GM18517 (cell line): Measurements from ENCODE around the gene MYO1F.
"Not testable (repeated sequence)": the region's sequence is repeated elsewhere in the genome, so short reads cannot be mapped to it uniquely, and the experiment has no call there.

Source experiments
- ATAC-seq: cut with Tn5 transposase; IDR thresholded peaks from one replicate; pipeline ENCODE4 v1.9.1; 2021; ENCODE audit warnings: mild to moderate bottlenecking, moderate library complexity; ENCODE audit not compliant: unreplicated experiment

Gene MYO1F

DNA sequence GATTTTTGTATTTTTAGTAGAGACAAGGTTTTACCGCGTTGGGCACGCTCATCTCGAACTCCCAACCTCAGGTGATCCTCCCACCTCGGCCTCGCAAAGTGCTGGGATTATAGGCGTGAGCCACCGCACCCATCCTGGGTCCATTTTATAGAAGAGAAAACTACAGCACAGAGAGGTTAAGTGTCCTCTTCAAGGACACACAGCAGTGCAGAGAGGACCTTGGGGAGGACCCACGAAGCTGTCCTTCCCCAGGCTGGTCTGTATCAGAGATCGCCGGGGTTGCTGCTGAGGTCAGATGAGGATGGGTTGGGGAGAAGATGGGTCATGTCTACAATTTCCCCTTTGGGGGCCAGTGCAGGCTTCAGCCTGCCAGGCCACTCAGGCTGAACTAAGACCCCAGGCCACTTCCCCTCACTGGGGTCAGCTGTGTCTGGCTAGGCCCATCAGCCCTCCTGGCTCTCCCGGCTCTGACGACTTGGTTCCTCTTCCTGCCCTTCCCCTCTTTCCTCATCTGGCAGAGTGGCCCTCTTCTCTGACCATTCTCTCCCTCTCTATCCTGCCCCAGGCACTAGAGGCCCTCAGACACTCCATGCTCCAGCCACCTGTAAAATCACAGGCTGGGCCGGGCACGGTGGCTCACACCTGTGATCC is 9.6 kb downstream of the MYO1F start:
- no peak for ATAC-seq

DNA sequence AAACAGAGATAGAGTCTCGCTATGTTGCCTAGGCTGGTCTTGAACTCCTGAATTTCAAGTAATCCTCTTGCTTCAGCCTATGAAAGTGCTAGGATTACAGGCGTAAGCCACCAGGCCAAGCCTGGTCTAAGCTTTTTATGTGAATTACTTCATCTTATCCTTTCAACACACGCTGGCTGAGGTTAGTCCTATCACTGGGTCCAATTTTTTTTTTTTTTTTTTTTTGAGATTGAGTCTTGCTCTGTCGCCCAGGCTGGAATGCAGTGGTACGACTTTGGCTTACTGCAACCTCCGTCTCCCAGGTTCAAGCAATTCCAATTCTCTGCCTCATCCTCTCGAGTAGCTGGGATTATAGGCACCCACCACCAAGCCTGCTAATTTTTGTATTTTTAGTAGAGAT is 10.4 kb downstream of the MYO1F start:
- no peak for ATAC-seq

DNA sequence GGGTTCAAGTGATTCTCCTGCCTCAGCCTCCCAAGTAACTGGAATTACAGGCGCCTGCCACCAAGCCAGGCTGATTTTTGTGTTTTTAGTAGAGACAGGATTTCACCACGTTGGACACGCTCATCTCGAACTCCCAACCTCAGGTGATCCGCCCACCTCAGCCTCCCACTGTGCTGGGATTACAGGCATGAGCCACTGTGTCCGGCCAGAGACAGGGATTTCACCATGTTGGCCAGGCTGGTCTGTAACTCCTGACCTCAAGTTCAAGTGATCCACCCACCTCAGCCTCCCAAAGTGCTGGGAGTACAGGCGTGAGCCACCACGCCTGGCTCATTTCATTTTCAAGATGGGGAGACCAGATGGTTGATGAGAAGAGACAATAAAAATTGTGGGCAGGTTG is 12.4 kb downstream of the MYO1F start:
- ATAC-seq = not testable (repeated sequence)

DNA sequence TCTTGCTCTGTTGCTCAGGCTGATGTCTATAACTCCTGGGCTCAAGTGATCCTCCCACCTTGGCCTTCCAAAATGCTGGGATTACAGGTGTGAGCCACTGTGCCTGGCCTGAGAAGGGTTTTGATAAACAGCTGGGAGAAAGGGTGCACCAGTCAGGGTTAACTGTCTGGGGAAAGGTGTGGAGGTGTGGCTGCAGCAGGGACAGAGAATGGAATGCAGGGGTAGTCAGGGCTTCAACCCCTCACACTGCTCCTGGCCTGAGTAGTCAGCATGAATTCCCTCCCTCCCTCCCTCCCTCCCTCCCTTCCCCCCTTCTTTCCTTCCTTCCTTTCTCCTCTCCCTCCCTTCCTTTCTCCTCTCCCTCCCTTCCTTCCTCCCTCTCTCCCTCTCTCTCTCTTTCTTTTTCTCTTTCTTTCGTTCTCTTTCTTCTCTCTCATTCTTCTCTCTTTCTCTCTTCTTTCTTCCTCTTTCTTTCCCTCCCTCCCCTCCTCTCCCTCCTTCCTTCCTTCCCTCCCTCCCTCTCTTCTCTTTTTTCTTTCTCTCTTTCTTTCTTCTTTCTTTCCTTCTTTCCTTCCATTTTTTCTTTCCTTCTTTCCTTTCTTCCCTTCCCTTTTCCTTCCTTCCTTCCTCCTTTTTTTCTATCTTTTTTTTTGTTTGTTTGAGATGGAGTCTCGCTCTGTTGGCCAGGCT is 16.0 kb downstream of the MYO1F start:
- no peak for ATAC-seq

DNA sequence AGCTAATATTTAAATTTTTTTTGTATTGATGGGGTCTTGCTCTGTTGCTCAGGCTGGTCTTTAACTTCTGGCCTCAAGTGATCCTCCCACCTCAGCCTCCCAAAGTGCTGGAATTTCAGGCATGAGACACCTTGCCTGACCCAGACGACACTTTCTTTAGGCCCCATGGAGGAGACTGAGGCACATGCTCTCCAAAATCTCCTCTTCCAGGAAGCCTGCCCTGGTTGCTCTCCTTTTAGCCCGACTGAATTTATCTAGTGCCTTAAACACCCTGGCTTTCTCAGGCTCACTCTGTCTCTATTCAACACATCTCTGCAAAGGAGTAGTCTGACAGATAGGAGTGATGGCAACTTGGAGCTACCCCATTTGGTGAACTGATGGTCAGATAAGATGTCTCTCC is 18.9 kb downstream of the MYO1F start:
- no peak for ATAC-seq

DNA sequence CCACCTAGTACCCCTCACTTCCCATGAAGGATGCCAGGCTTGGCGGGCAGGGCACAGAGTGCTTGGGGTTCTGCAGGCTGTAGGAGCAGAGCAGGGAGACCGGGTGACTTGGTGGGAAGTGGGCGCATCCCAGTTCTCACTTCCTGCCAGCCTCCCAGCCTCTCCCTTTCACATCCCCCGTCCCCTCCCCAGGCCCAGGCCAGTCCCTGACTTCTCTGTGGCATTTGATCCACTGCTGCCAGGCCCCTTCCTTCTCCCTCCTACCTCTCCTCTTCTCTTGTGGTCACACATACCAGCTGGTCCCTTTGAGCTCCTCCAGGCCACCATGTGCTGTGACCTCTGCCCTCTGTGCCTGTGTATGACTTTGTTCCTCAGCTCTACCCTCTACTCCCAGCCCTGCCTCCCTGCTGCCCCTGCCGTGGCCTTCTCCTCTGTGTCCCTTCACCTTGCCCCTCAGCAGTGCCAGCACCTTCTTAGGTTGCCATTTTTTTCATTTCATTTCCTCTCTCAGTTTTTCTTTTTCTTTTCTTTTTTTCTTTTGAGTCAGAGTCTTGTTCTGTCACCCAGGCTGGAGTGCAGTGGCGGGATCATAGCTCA is 19.5 kb downstream of the MYO1F start:
- ATAC-seq = no peak

DNA sequence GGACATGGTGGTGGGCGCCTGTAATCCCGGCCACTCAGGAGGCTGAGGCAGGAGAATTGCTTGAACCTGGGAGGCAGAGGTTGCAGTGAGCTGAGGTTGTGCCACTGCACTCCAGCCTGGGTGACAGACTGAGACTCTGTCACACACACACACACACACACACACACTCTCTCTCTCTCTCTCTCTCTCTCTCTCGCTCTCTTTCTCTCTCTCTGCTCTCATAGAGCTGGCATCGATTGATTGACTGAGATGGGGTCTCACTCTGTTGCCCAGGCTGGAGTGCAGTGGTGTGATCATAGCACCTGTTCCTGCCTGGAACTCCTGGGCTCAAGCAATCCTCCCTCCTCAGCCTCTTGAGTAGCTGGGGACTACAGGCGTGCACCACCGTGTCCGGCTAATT is 23.5 kb downstream of the MYO1F start:
- ATAC-seq = not testable (repeated sequence)

DNA sequence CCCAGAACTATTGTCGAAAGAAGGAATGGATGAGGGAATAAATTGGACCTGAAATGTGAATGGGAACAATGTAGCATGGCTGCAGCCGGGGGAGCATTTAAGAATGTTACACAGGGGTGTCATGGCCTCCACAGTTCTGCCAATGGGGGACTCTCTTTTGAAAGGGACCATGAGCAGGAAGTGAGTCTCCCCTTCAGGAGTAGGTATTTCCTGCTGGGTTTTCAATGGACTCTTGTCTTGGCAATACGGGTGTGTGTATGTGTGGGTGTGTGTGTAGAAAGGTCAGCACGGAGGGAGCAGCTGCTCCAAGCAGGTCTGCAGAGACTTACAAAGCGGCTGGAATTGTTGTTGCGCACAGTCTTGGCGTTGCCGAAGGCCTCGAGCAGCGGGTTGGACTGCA is 24.4 kb downstream of the MYO1F start:
- no peak for ATAC-seq

DNA sequence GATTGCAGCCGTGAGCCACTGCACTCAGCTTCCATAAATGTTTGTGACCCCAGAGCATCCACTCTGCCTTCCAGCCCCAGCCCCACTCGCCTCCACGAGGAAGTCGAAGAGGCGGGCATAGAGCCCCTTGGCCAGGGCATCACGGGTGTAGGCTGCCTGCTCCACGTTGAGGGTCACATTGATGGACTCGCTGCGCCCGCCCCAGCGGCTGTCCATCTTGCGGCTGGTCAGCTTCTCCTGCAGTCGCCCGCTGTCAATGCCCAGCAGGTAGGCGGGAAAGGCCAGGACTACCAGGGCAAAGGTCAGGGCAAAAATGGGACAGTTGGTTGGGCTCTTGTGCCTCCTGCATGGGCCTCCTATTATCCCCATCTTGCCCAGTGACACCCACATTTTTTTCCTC is 27.2 kb downstream of the MYO1F start:
- ATAC-seq = no peak

DNA sequence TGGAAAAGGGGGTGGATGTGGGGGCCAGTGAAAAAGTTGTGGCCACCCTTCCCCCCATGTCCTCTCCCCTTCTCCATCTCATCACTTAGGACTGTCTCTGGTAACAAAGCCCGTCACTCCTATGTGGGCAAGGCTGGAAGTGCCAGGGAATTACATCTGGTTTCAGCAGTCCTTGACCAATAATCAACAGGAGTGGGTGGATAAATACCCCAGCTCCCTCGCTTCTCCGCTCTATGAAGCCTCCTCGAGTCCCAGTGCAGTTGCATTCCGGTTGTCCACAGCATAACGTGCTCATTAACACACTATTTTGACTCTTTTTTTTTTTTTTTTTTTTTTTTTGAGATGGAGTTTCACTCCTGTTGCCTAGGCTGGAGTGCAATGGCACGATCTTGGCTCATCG is 31.5 kb downstream of the MYO1F start:
- no peak for ATAC-seq

DNA sequence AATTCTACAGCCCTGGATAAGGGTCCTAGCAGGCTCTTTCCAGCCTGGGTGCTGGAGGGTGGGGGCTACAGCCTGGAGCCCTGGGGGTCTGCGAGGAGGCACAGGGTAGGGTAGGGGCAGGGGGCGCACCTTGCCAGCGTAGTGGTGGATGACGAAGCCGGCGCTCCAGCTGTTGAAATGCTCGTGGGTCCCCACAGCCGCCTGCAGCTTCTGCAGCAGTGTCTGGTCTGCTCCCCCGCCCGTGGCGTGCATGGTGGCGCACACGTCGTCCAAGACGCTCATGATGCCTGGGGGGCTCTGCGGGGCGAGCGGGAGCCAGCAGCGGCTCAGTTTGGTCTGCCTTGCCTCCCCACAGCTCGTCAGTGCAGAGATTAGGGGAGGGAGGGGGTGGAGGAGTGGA is 33.1 kb downstream of the MYO1F start:
- ATAC-seq = no peak

DNA sequence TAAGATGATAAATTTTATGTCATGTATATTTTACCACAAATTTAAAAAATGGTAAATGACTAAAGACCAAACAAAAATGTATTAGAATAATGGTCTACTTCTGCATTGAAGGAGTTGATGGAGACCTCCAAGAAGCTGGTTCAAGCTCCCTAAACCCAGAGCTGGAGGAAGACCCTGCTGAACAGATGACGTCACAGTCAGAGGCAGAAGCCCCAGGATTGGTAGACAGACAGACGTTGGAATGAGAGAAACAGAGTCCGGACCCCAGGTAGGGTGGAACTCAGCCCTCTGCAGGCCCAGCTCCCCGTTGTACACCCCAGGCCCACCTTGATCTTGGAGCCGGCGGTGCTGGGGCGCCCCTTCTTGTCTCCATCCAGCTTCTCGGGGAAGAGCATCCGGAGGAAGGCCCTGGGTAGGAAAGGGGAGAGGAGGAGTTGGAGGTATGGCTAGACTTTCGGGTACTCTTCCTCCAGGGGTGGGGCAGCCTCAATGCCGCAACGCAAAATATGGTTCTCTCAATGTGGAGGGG is 37.6 kb downstream of the MYO1F start:
- ATAC-seq = no peak

DNA sequence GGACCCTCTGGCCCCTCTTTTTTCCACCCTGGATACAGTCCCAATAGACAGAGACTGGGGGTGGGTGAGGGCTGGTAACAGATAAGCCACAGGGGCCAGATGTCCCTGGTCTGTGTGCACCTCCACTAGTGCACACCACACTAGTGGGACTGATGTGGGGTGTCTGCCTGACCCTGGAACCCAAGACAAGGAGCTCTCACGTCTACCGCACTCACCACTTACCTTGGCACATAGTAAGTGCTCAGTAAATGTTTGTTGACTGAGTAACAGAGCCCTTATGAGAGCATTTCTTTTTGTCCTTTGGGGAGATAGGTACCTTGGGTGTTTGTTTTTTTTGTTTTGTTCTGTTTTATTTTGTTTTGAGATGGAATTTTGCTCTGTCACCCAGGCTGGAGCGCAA is 40.1 kb downstream of the MYO1F start:
- ATAC-seq = no peak

DNA sequence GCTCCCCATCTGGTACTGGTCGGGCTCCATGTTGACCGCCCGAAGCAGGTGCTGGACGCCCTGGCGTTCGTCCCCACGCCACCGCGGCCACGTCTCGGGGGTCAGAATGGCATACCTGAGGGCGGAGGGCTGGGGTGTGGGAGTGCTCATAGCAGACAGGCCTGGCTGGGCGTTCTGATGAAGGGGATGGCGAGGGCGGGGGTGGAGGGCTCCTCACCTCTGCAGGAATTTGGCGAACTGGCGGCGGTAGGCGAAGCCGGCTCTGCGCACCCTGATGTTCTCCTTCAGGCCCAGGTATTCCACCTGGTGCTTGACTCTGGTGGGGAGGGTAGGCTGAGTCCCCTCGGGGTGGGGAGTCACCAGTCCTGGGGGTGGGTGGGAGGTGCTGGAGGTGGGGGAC is 41.0 kb downstream of the MYO1F start:
- no peak for ATAC-seq

DNA sequence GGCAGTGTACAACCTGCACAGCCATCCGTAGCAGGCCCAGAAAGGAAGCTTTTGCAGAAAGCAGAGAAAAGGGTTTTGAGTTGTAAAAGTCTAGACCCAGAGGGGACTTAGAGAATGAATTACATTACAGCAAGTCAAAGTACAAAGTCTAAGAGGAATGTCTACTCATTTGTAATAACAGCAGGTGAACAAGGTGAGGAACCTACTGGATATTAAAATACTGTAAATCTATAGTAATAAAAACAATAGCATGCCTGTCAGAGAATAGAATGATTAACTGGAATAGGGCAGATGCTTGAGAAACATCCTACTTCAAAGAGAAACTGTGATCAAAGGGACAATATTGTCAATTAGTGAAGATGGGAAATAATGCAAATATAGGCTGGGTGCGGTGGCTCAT is 45.0 kb downstream of the MYO1F start:
- no peak for ATAC-seq

DNA sequence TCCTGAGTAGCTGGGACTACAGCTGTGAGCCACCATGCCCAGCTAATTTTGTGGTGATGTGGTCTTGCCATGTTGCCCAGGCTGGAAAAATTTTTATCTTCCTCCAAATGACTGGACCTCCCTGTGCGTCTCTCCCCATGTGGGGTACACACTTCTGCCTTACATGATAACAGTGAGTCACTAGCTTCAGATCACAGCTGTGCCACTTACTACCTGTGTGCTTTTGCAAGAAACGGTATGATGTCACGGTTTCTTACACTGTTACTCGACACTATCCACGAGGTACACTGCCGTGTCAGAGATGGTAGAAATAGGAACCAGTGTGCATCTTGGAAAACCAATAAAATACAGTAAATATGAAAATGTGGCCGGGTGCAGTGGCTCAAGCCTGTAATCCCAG is 45.8 kb downstream of the MYO1F start:
- ATAC-seq = no peak

DNA sequence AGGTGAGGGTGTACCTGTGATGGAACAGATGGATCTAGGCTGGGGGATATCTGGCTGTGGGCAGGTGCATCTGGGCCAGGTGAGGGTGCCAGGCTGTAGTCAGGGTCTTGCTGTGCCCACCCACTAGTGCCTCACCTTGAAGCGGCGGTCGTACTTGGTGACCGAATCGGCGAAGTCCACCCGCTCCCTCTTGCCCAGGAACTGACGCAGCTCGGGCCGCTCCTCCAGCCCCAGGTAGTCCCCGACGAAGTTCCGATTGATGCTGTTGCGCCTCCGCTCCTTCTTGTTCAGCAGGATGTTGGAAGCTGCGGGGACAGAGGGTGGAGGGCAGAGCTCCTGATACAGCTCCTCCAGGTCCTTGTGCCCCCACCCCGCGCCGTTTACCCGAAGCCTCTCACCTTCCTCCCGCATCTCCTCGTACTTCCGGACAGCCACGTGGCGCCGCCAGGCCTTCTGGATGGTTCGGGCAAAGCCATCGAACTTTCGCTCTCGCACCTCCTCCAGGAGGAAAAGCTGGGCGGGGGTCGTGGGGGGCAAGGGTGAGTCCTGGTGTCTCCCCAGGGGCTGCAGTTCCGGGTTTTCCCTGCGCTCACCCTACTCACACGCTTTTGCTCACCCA is 47.1 kb downstream of the MYO1F start:
- ATAC-seq = no peak

DNA sequence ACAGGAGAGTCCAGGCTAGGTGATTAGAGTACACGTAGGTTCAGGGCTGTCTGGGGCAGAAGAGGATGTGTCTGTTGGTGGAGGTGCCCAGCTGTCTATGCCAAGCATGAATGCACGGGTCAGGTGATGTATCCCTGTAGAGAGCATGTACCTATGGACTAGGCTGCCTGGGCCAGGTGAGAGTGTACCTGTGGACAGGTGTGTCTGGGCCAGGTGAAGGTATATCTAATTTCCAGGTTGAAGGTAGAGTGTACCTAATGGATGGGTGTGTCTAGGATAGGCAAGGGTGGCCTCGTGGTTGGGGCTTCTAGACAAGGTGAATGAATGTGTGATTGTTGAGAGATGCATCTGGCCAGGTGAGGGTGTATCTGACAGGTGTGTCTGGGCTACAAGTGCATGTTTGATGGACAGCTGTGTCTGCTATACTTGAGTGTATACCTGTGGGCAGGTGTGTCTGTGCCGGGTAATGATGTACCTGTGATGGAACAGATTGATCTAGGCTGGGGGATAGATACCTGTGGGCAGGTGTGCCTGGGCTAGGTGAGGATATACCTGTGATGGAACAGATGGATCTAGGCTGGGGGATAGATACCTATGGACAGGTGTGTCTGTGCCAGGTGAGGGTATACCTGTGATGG is 47.8 kb downstream of the MYO1F start:
- no peak for ATAC-seq

DNA sequence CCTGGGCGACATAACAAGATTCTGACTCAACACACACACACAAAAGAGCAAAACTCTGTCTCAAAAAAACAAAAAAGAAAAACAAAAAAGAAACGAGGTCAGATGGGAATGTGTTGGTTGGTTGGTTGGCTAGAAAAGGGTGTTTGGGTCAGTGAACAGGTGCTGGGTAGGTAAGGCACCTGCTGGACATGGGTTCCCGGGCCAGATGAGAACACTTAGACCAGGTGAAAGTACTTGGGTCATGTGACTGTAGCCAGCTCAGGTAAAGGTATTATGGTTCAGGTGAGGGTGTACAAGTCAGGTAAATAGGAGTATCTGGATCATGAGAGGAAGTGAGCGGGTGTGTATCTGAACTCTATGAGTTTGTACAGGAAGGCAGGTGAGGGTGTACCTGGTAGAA is 48.7 kb downstream of the MYO1F start:
- ATAC-seq = no peak

DNA sequence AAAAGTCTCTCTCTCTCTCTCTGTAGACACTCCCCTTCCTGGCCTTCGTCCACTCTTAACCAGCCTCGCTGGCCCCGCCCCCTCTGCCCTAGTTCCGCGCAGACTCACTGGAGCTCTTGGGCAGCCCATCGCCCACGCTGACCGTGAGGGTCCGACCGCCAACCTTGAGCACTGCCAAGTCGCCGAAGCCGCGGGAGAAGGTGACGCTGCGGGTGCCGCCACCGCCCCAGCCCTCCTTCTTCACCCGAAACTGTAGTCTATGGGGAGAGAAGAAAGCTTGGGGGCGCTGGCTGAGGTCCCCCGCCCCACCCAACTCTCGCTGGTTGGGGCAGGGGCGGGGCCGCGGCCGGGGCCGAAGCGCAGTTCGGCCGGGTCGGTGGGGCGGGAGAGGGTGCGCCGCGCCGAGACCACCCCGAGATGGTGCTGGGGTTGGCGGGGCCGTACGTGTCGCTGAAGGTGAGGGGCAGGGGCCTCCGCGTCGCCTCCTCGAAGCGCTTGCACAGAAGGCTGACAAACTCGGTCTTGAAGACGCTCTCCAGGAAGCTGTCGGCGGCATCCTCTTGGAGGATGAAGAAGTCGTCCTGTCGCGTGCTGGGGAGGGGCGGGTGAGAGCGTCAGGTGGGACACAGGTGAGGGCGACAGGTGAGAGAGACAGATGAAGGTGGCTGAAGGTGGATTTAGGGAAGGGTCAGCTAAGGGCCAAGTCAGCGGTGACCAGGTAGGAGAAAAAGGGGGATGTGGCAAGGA is 50.7 kb downstream of the MYO1F start:
- no peak for ATAC-seq

DNA sequence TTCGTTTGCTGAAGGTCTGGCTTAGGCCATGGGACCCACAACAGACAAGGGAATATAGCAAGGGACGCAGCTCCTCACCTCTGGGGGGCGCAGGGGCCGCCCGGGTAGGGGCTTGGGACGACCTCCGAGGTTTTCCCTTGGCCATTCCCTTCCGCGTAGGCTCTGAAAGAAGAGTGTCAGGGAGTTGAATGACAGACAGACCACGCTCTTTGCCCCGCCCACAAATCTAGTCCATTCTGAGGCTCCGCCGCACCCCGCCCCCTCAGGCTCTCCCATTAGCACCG is 51.9 kb downstream of the MYO1F start:
- ATAC-seq = no peak
